ENCODE measurements around the gene RELB.

DNA sequence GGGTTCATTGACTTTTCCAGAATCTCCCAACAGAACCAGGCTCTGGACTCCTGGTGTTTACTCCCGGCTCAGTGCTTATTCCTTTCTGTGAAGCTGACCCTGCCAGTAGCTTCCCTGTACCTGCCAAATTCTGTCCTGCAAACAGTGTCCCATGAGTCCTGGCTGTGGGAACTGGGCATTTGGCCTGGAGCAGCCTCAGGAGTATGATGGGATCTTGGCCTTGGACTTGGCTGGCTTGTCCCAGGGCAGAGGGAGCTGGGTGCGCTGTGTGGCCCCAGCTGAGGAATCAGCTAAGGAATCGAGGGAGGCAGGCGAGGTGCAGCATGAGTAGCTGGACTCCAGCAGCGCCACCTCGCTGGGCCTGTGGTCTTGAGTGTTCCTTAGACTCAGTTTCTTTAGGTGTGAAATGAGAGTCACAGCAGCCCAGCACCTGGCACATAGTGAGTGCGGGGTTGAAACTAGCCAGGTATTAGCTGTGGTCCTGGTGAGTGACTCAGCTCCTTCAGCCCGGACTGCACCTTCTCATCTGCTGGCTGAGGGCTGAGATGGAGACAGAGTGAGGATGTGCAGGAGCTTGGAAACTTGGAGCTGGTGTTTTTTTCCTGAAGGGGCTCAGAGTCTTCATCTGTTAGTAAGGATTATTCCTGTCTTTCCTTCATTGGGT, 47.9 kb downstream of the RELB start:
- TF ChIP-seq, protein P1, sequence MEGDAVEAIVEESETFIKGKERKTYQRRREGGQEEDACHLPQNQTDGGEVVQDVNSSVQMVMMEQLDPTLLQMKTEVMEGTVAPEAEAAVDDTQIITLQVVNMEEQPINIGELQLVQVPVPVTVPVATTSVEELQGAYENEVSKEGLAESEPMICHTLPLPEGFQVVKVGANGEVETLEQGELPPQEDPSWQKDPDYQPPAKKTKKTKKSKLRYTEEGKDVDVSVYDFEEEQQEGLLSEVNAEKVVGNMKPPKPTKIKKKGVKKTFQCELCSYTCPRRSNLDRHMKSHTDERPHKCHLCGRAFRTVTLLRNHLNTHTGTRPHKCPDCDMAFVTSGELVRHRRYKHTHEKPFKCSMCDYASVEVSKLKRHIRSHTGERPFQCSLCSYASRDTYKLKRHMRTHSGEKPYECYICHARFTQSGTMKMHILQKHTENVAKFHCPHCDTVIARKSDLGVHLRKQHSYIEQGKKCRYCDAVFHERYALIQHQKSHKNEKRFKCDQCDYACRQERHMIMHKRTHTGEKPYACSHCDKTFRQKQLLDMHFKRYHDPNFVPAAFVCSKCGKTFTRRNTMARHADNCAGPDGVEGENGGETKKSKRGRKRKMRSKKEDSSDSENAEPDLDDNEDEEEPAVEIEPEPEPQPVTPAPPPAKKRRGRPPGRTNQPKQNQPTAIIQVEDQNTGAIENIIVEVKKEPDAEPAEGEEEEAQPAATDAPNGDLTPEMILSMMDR (IDR thresholded peaks at IDR 0.05): no peak
- TF ChIP-seq POLR2A (IDR thresholded peaks at IDR 0.05): no peak
